ENCODE results near the gene NT5DC1.

NT5DC1 gene

GRCh38 chr6:116214681-116215080, 114.0 kb downstream of the NT5DC1 start:
- no peaks in the 10 kb centered on the region for H3K36me3 Mint-ChIP-seq (ENCODE audit: low read depth)
- peaks cover 6% of the 10 kb centered on the region for H3K4me1 Mint-ChIP-seq (ENCODE audit: low read depth)
- no peaks in the 10 kb centered on the region for H3K9me3 Mint-ChIP-seq
- no peaks in the 10 kb centered on the region for H3K27me3 Mint-ChIP-seq
- H3K27ac Mint-ChIP-seq = no peak overlapping the region
- H3K4me3 Mint-ChIP-seq = no peak overlapping the region

GRCh38 chr6:116215414-116215813, 114.8 kb downstream of the NT5DC1 start:
- H3K27me3 Mint-ChIP-seq = no peaks in the 10 kb centered on the region
- H3K4me1 Mint-ChIP-seq (ENCODE audit: low read depth) = peaks cover 6% of the 10 kb centered on the region
- H3K4me3 Mint-ChIP-seq = no peak overlapping the region
- H3K36me3 Mint-ChIP-seq (ENCODE audit: low read depth) = no peaks in the 10 kb centered on the region
- H3K27ac Mint-ChIP-seq = no peak overlapping the region
- H3K9me3 Mint-ChIP-seq = no peaks in the 10 kb centered on the region

- Mint-ChIP-seq H3K4me3 (no peak overlapping the region), H3K9me3 (no peaks in the 10 kb centered on the region), H3K27me3 (no peaks in the 10 kb centered on the region), H3K36me3 (ENCODE audit: low read depth) (peaks cover 6% of the 10 kb centered on the region), H3K27ac (no peak overlapping the region), H3K4me1 (ENCODE audit: low read depth) (peaks cover 6% of the 10 kb centered on the region)
Observed at GRCh38 chr6:116217069-116217468, 116.4 kb downstream of the NT5DC1 start.

GRCh38 chr6:116218172-116218633, 117.5 kb downstream of the NT5DC1 start:
- H3K9me3 Mint-ChIP-seq = no peaks in the 10 kb centered on the region
- peaks cover 10% of the 10 kb centered on the region for H3K36me3 Mint-ChIP-seq (ENCODE audit: low read depth)
- H3K27me3 Mint-ChIP-seq = no peaks in the 10 kb centered on the region
- H3K27ac Mint-ChIP-seq = no peak overlapping the region
- no peak overlapping the region for H3K4me3 Mint-ChIP-seq
- H3K4me1 Mint-ChIP-seq (ENCODE audit: low read depth) = peaks cover 6% of the 10 kb centered on the region

GRCh38 chr6:116218866-116219265, 118.2 kb downstream of the NT5DC1 start:
- H3K9me3 Mint-ChIP-seq = no peaks in the 10 kb centered on the region
- peaks cover 14% of the 10 kb centered on the region for H3K36me3 Mint-ChIP-seq (ENCODE audit: low read depth)
- no peak overlapping the region for H3K4me3 Mint-ChIP-seq
- H3K27me3 Mint-ChIP-seq = no peaks in the 10 kb centered on the region
- H3K4me1 Mint-ChIP-seq (ENCODE audit: low read depth) = peaks cover 6% of the 10 kb centered on the region
- H3K27ac Mint-ChIP-seq = no peak overlapping the region

GRCh38 chr6:116221067-116221466, 120.4 kb downstream of the NT5DC1 start:
- peaks cover 23% of the 10 kb centered on the region for H3K36me3 Mint-ChIP-seq (ENCODE audit: low read depth)
- no peaks in the 10 kb centered on the region for H3K27me3 Mint-ChIP-seq
- peaks cover 6% of the 10 kb centered on the region for H3K4me1 Mint-ChIP-seq (ENCODE audit: low read depth)
- H3K27ac Mint-ChIP-seq = no peak overlapping the region
- no peaks in the 10 kb centered on the region for H3K9me3 Mint-ChIP-seq
- H3K4me3 Mint-ChIP-seq = no peak overlapping the region

GRCh38 chr6:116221911-116222310, 121.3 kb downstream of the NT5DC1 start:
- H3K27ac Mint-ChIP-seq = no peak overlapping the region
- no peaks in the 10 kb centered on the region for H3K9me3 Mint-ChIP-seq
- no peaks in the 10 kb centered on the region for H3K27me3 Mint-ChIP-seq
- H3K4me3 Mint-ChIP-seq = no peak overlapping the region
- peaks cover 4% of the 10 kb centered on the region for H3K4me1 Mint-ChIP-seq (ENCODE audit: low read depth)
- H3K36me3 Mint-ChIP-seq (ENCODE audit: low read depth) = peaks cover 23% of the 10 kb centered on the region

- H3K27me3 Mint-ChIP-seq = no peaks in the 10 kb centered on the region
- no peak overlapping the region for H3K27ac Mint-ChIP-seq
- no peak overlapping the region for H3K4me3 Mint-ChIP-seq
- H3K4me1 Mint-ChIP-seq (ENCODE audit: low read depth) = no peaks in the 10 kb centered on the region
- H3K36me3 Mint-ChIP-seq (ENCODE audit: low read depth) = peaks cover 23% of the 10 kb centered on the region
- no peaks in the 10 kb centered on the region for H3K9me3 Mint-ChIP-seq
Observed at GRCh38 chr6:116223355-116223754, 122.7 kb downstream of the NT5DC1 start.

- Mint-ChIP-seq H3K27ac (no peak overlapping the region), H3K9me3 (no peaks in the 10 kb centered on the region), H3K4me1 (ENCODE audit: low read depth) (no peaks in the 10 kb centered on the region), H3K27me3 (no peaks in the 10 kb centered on the region), H3K4me3 (no peak overlapping the region), H3K36me3 (ENCODE audit: low read depth) (peaks cover 18% of the 10 kb centered on the region)
Observed at GRCh38 chr6:116229287-116229913, 128.7 kb downstream of the NT5DC1 start.

- Mint-ChIP-seq H3K36me3 (ENCODE audit: low read depth) (peaks cover 14% of the 10 kb centered on the region), H3K27me3 (no peaks in the 10 kb centered on the region), H3K4me3 (no peak overlapping the region), H3K27ac (no peak overlapping the region), H3K4me1 (ENCODE audit: low read depth) (no peaks in the 10 kb centered on the region), H3K9me3 (no peaks in the 10 kb centered on the region)
Observed at GRCh38 chr6:116234689-116235088, 134.0 kb downstream of the NT5DC1 start.

- no peaks in the 10 kb centered on the region for H3K9me3 Mint-ChIP-seq
- no peak overlapping the region for H3K27ac Mint-ChIP-seq
- H3K4me1 Mint-ChIP-seq (ENCODE audit: low read depth) = no peaks in the 10 kb centered on the region
- peaks cover 16% of the 10 kb centered on the region for H3K36me3 Mint-ChIP-seq (ENCODE audit: low read depth)
- no peaks in the 10 kb centered on the region for H3K27me3 Mint-ChIP-seq
- no peak overlapping the region for H3K4me3 Mint-ChIP-seq
Observed at GRCh38 chr6:116238083-116238482, 137.4 kb downstream of the NT5DC1 start.

- H3K9me3 Mint-ChIP-seq = no peaks in the 10 kb centered on the region
- H3K27me3 Mint-ChIP-seq = no peaks in the 10 kb centered on the region
- no peaks in the 10 kb centered on the region for H3K4me1 Mint-ChIP-seq (ENCODE audit: low read depth)
- H3K36me3 Mint-ChIP-seq (ENCODE audit: low read depth) = peaks cover 12% of the 10 kb centered on the region
- H3K4me3 Mint-ChIP-seq = no peak overlapping the region
- no peak overlapping the region for H3K27ac Mint-ChIP-seq
Observed at GRCh38 chr6:116239256-116239655, 138.6 kb downstream of the NT5DC1 start.

GRCh38 chr6:116239856-116240255, 139.2 kb downstream of the NT5DC1 start:
- Mint-ChIP-seq H3K9me3 (no peaks in the 10 kb centered on the region), H3K4me3 (no peak overlapping the region), H3K36me3 (ENCODE audit: low read depth) (peaks cover 12% of the 10 kb centered on the region), H3K27me3 (no peaks in the 10 kb centered on the region), H3K4me1 (ENCODE audit: low read depth) (no peaks in the 10 kb centered on the region), H3K27ac (no peak overlapping the region)

GRCh38 chr6:116244284-116244683, 143.6 kb downstream of the NT5DC1 start:
- H3K4me1 Mint-ChIP-seq (ENCODE audit: low read depth) = peaks cover 11% of the 10 kb centered on the region
- H3K9me3 Mint-ChIP-seq = no peaks in the 10 kb centered on the region
- H3K27ac Mint-ChIP-seq = no peak overlapping the region
- H3K36me3 Mint-ChIP-seq (ENCODE audit: low read depth) = peaks cover 11% of the 10 kb centered on the region
- no peak overlapping the region for H3K4me3 Mint-ChIP-seq
- no peaks in the 10 kb centered on the region for H3K27me3 Mint-ChIP-seq

- Mint-ChIP-seq H3K27me3 (no peaks in the 10 kb centered on the region), H3K27ac (no peak overlapping the region), H3K9me3 (no peaks in the 10 kb centered on the region), H3K36me3 (ENCODE audit: low read depth) (peaks cover 17% of the 10 kb centered on the region), H3K4me1 (ENCODE audit: low read depth) (peaks cover 25% of the 10 kb centered on the region), H3K4me3 (no peak overlapping the region)
Observed at GRCh38 chr6:116246089-116246488, 145.4 kb downstream of the NT5DC1 start.

- no peaks in the 10 kb centered on the region for H3K27me3 Mint-ChIP-seq
- peaks cover 18% of the 10 kb centered on the region for H3K36me3 Mint-ChIP-seq (ENCODE audit: low read depth)
- no peaks in the 10 kb centered on the region for H3K9me3 Mint-ChIP-seq
- H3K4me3 Mint-ChIP-seq = no peak overlapping the region
- peaks cover 37% of the 10 kb centered on the region for H3K4me1 Mint-ChIP-seq (ENCODE audit: low read depth)
- H3K27ac Mint-ChIP-seq = no peak overlapping the region
Observed at GRCh38 chr6:116247285-116247684, 146.6 kb downstream of the NT5DC1 start.

Measured in stimulated activated naive CD8-positive, alpha-beta T cell treated with anti-CD3 and anti-CD28 coated beads, Interleukin-15, Interleukin-2, amounts not matched to agents 100 ng/mL and 50 ng/mL, for 24 hours (primary cell).